ENCODE measurements around the gene FUT3.
"Not testable (repeated sequence)": the region's sequence is repeated elsewhere in the genome, so short reads cannot be mapped to it uniquely, and the experiment has no call there.

Gene FUT3

GRCh38 chr19:5891572-5891937, 40.3 kb upstream of the FUT3 start:
- no peak for TF ChIP-seq ZFX (IDR thresholded peaks at IDR 0.05; ENCODE audit: borderline replicate concordance)
- no peak for TF ChIP-seq CTCF (IDR thresholded peaks at IDR 0.05)

GRCh38 chr19:5890099-5890498, 38.9 kb upstream of the FUT3 start:
- 0 out of 2 replicates have a peak overlapping the region, but pooled peaks have one; percentile 5 for H3K27ac ChIP-seq
- no peak for TF ChIP-seq CTCF (IDR thresholded peaks at IDR 0.05)
- TF ChIP-seq ZFX (IDR thresholded peaks at IDR 0.05; ENCODE audit: borderline replicate concordance), result no peak

More at GRCh38 chr19:5891572-5891937, 40.3 kb upstream of the FUT3 start:
- H3K27ac ChIP-seq, result no peak overlapping the region

GRCh38 chr19:5889288-5889971, 38.2 kb upstream of the FUT3 start:
- TF ChIP-seq CTCF (IDR thresholded peaks at IDR 0.05), result no peak
- no peak for TF ChIP-seq ZFX (IDR thresholded peaks at IDR 0.05; ENCODE audit: borderline replicate concordance)
- no peak overlapping the region for H3K27ac ChIP-seq

- not testable (repeated sequence) for H3K27ac ChIP-seq
These were observed 33.0 kb upstream of the FUT3 start for GRCh38 chr19:5884065-5884811.

GRCh38 chr19:5883157-5883873, 32.1 kb upstream of the FUT3 start:
- H3K27ac ChIP-seq, result not testable (repeated sequence)

GRCh38 chr19:5882421-5882968, 31.2 kb upstream of the FUT3 start:
- no peak overlapping the region for H3K27ac ChIP-seq
- TF ChIP-seq CTCF (IDR thresholded peaks at IDR 0.05), result no peak
- TF ChIP-seq ZFX (IDR thresholded peaks at IDR 0.05; ENCODE audit: borderline replicate concordance), result no peak

GRCh38 chr19:5881543-5882299, 30.5 kb upstream of the FUT3 start:
- H3K27ac ChIP-seq, result no peak overlapping the region
- TF ChIP-seq ZFX (IDR thresholded peaks at IDR 0.05; ENCODE audit: borderline replicate concordance), result no peak

GRCh38 chr19:5880604-5881078, 29.4 kb upstream of the FUT3 start:
- no peak overlapping the region for H3K27ac ChIP-seq

More at GRCh38 chr19:5880604-5881078, 29.4 kb upstream of the FUT3 start:
- no peak for TF ChIP-seq CTCF (IDR thresholded peaks at IDR 0.05)
- TF ChIP-seq ZFX (IDR thresholded peaks at IDR 0.05; ENCODE audit: borderline replicate concordance), result no peak
